Naive thymus-derived CD8-positive, alpha-beta T cell (primary cell): Measurements from ENCODE around the gene ATP6V1D. TPM values are rescaled to one million over a fixed set of nuclear protein-coding genes. Genes with fewer than 3 reads are reported as not detected.

Experiments
- ATAC-seq, 2 donors: fragments of 150-1000 bp; cut with Tn5 transposase in 1 of 2; sonication (Bioruptor Pico), chemical (Tn5 transposase) in 1 of 2; 1 replicate in 1 of 2; 2 replicates in 1 of 2; pipeline ENCODE4 v1.10.0; 2021; ENCODE audit warnings: mild to moderate bottlenecking in 2 of 2, moderate library complexity in 2 of 2
- POLR2A ChIA-PET: fragments of 350-600 bp; sonication (Branson Sonifier 250); formaldehyde crosslinking; loops from one replicate; lab custom pipeline; 2021; ENCODE audit warnings: antibody characterized with exemption; lab: Charles Lee
- DNase-seq, 10 donors: peaks; one replicate each; pipeline versions ENCODE4 v3.0.0 to v3.0.0-alpha.2; 2020 to 2022
- H3K27ac Mint-ChIP-seq, 10 donors: one replicate each; pipeline ENCODE4 v1.8.0; 2020 to 2022; ENCODE audit warnings: mild to moderate bottlenecking in 10 of 10, mixed read lengths in 10 of 10, moderate library complexity in 4 of 10, inconsistent platforms in 1 of 10
- H3K27me3 Mint-ChIP-seq, 5 donors: one replicate each; pipeline ENCODE4 v1.8.0; 2021 to 2022; ENCODE audit warnings: mixed read lengths in 5 of 5
- H3K36me3 Mint-ChIP-seq, 3 donors: one replicate each; pipeline ENCODE4 v1.8.0; 2020 to 2022; ENCODE audit warnings: mixed read lengths in 3 of 3, mild to moderate bottlenecking in 2 of 3, inconsistent platforms in 1 of 3
- H3K4me1 Mint-ChIP-seq, 4 donors: one replicate each; pipeline ENCODE4 v1.8.0; 2021 to 2022; ENCODE audit warnings: mixed read lengths in 4 of 4
- H3K4me3 Mint-ChIP-seq, 10 donors: one replicate each; pipeline ENCODE4 v1.8.0; 2020 to 2022; ENCODE audit warnings: mild to moderate bottlenecking in 10 of 10, mixed read lengths in 10 of 10, moderate library complexity in 6 of 10, inconsistent platforms in 1 of 10
- H3K9me3 Mint-ChIP-seq, 9 donors: one replicate each; pipeline ENCODE4 v1.8.0; 2020 to 2022; ENCODE audit warnings: mixed read lengths in 9 of 9, mild to moderate bottlenecking in 3 of 9, inconsistent platforms in 1 of 9, moderate library complexity in 1 of 9
- polyA plus RNA-seq, 3 donors: library from polyadenylated mRNA; unstranded; fragments of 300-500 nt; fragmentation: Illumina TruSeq; gene quantifications; one replicate each; pipeline ENCODE4 v1.2.3, GENCODE V29; 2021
- total RNA-seq, 8 experiments: library from RNA in 2 of 8; stranded (reverse) in 2 of 8; gene quantifications; one replicate each; pipeline ENCODE4 v1.2.3 and lab custom pipeline; 2021 to 2026

The ATP6V1D gene
- total and polyA plus RNA-seq, 5 experiments from 2014 or later = 20.6 to 44.5 (median 32.8) TPM

DNA sequence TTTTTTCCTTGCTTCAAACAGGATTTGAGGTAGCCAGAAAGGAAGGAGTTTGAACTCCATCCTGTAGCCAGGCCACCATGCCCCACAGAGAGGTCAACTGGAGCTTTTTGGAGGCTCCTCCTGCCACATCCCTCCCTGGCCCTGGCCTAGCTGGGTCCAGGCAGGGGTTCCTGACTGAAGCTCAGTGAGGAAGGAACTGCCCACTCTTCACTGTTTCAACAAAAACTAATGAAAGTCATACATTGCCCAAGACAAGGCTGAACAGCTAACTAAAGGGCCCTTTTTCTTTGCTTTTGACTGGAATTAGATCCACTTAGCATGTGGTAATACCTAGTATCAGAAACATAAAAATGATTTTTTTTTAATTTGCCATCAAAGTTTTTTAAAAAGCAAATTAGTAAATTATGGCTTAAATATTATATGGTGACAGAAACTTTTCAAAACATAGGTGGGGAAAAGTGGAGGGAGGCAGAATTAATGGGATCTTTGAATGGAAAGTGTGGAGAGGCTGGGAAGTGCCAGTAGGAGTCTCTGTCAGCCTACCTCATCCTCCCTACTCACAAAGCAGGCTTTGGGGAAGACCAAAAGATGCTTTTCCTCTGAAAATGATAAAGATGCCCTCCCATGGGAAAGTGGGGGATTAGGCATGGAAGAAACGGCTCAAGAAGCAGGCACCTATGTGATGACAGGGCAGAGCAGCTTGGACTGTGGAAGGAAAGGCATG lies 30.4 kb upstream of the ATP6V1D start:
- DNase-seq (no peak), ATAC-seq (no peak)
- POLR2A ChIA-PET = no interaction called here
- Mint-ChIP-seq H3K27ac (no peak overlapping the region), H3K9me3 (no peaks in the 10 kb centered on the region), H3K4me3 (no peak overlapping the region), H3K27me3 (no peaks in the 10 kb centered on the region), H3K4me1 (peaks cover 0 to 4% (median 1%) of the 10 kb centered on the region in 4 donors), H3K36me3 (peaks cover 0 to 22% (median 3%) of the 10 kb centered on the region in 3 donors)

DNA sequence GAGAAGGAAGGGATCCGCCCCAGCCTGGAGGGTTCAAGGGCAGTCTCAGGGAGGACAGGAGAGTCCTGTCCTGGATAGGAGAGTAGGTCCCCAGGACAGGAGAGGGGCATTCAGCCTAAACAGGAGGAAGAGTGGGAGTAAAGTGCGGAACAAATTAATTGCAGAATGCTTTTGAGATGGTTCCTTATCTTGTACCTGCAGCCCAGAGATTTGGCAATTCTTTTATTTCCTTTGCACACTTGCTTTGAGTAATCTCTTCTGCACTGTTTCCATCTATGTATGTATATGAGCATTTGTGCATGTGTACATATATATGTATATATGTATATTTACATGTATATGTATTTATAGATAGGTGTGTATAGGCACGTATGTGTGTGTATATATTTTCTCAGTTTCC lies 29.7 kb upstream of the ATP6V1D start:
- no peaks in the 10 kb centered on the region for H3K9me3 Mint-ChIP-seq
- DNase-seq (no peak), ATAC-seq (no peak)
- peak overlapping the region in 1 of 10 donors; percentile 65 for H3K27ac Mint-ChIP-seq
- POLR2A ChIA-PET = no interaction called here
- peaks cover 0 to 28% (median 4%) of the 10 kb centered on the region in 3 donors for H3K36me3 Mint-ChIP-seq
- no peaks in the 10 kb centered on the region for H3K27me3 Mint-ChIP-seq
- H3K4me3 Mint-ChIP-seq = no peak overlapping the region
- peaks cover 0 to 4% (median 1%) of the 10 kb centered on the region in 4 donors for H3K4me1 Mint-ChIP-seq

DNA sequence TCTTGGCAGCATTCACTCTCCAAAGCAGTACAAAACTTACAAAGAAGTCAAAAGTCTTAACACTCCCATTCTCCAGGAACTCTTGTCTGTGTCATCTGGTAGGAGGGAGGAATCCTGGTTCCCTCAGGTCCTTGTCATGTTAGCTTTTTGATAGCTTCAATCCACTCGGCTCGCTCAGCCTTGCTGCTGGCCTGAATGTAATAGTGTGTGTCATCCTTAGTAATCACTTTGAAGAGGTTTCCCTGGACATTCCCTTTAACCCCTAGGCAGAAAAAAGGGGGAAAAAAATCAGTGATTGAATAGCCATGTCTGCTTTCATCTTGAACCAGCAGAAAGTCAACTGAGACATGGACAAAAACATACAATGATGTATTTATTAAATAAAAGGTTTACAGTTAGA lies 27.6 kb upstream of the ATP6V1D start:
- no peak overlapping the region for H3K4me3 Mint-ChIP-seq
- no peaks in the 10 kb centered on the region for H3K27me3 Mint-ChIP-seq
- ATAC-seq = no peak
- no peaks in the 10 kb centered on the region for H3K9me3 Mint-ChIP-seq
- H3K4me1 Mint-ChIP-seq = peaks cover 0 to 4% (median 1%) of the 10 kb centered on the region in 4 donors
- POLR2A ChIA-PET = no interaction called here
- H3K36me3 Mint-ChIP-seq = peaks cover 0 to 49% (median 11%) of the 10 kb centered on the region in 3 donors
- no peak overlapping the region for H3K27ac Mint-ChIP-seq
- no peak for DNase-seq

DNA sequence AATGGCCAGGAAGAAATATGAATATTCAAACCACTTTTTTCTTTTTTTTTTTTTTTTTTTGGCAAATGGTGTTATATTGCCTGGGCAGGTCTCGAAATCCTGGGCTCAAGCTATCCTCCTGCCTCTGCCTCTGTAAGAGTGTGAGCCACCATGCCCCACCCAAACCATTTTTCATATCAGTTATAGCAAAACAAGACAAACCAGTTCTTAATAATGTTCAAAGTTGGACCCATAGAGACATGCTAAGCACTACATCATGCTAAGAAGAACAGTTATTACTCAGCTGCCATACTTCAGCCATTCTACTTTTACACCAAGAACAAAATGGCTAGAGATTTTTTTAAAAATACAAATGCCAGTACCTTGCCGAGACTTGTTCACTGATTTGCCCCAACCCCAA lies 26.0 kb upstream of the ATP6V1D start:
- DNase-seq (no peak), ATAC-seq (no peak)
- peak overlapping the region in 1 of 10 donors; percentile 46 for H3K27ac Mint-ChIP-seq
- no peaks in the 10 kb centered on the region for H3K9me3 Mint-ChIP-seq
- H3K27me3 Mint-ChIP-seq = no peaks in the 10 kb centered on the region
- peaks cover 0 to 62% (median 16%) of the 10 kb centered on the region in 3 donors for H3K36me3 Mint-ChIP-seq
- no peak overlapping the region for H3K4me3 Mint-ChIP-seq
- peaks cover 0 to under 1% (median 0%) of the 10 kb centered on the region in 4 donors for H3K4me1 Mint-ChIP-seq
- POLR2A ChIA-PET = interaction anchor here (0.6 to 0.7 kb wide), 2 partner anchors 34 to 45 kb away, joined by 3 to 4 read pairs; no protein-coding TSS in a partner anchor

DNA sequence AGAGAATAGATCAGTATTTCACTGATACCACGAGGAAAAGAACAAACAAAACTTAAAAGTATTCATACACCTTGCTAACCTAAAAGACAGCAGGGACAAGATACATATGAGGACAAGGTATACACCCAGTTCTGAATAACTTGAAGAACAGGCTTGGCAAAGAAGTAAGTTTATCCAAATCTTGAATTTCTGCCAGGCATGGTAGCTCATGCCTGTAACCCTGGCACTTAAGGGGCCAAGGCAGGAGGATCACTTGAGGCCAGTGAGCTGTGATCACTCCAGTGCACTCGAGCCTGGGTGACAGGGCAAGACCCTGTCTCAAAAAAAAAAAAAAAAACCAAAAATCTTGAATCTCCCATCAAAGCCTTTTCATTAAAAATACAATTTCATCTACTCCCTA lies 25.5 kb upstream of the ATP6V1D start:
- peaks cover 0 to 67% (median 16%) of the 10 kb centered on the region in 3 donors for H3K36me3 Mint-ChIP-seq
- no peaks in the 10 kb centered on the region for H3K9me3 Mint-ChIP-seq
- DNase-seq = no peak
- H3K27me3 Mint-ChIP-seq = no peaks in the 10 kb centered on the region
- no peaks in the 10 kb centered on the region for H3K4me1 Mint-ChIP-seq
- no peak for ATAC-seq
- POLR2A ChIA-PET = interaction anchor here (0.6 to 0.7 kb wide), 2 partner anchors 35 to 46 kb away, joined by 3 to 4 read pairs; no protein-coding TSS in a partner anchor
- peak overlapping the region in 2 of 10 donors; percentile 13 to 36 for H3K27ac Mint-ChIP-seq
- H3K4me3 Mint-ChIP-seq = no peak overlapping the region

DNA sequence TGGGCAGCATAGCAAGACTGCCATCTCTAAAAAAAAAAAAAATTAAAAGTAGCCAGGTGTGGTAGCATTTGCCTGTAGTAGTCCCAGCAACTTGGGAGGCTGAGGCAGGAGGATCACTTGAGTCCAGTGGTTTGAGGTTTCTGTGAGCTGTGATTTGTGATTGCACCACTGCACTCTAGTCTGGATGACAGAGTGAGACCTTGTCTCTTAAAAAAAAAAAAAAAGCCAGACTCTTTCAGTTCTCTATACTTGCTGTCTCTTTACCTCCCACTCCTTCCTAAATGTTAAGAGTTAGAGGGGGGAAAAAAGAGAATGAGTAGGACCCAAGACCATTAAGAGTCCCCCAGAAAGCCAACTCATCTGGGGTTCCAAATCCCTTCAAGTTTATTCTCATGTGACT lies 18.3 kb upstream of the ATP6V1D start:
- H3K4me3 Mint-ChIP-seq = no peak overlapping the region
- DNase-seq (no peak), ATAC-seq (no peak)
- H3K9me3 Mint-ChIP-seq = no peaks in the 10 kb centered on the region
- peaks cover 10 to 96% (median 16%) of the 10 kb centered on the region in 3 donors for H3K36me3 Mint-ChIP-seq
- peaks cover 7 to 22% (median 11%) of the 10 kb centered on the region in 4 donors for H3K4me1 Mint-ChIP-seq
- H3K27ac Mint-ChIP-seq = peak overlapping the region in 4 of 10 donors; percentile 3 to 79 (median 26)
- POLR2A ChIA-PET = interaction anchor here (0.7 kb wide), 1 partner anchor 17 kb away, joined by 3 read pairs; no protein-coding TSS in a partner anchor
- H3K27me3 Mint-ChIP-seq = no peaks in the 10 kb centered on the region

DNA sequence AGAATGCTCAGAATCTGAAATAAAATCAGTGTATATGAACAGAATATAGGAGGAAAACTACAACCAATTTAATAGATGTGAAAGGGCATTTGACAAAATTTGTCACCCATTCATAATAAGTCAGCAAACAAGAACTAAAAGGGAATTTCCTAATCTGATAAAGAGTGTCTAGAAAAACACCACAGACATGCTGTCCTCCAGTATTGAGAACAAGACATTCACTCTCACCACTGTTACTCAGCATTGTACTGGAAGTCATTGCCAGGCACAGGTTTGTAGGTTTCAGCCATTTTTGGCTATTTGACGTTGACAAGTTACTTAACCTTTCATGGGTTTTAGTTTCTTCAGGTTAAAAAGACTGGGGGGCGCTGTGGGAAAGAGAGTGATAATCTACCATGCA lies 13.7 kb upstream of the ATP6V1D start:
- Mint-ChIP-seq H3K4me3 (no peak overlapping the region), H3K9me3 (no peaks in the 10 kb centered on the region), H3K27me3 (no peaks in the 10 kb centered on the region), H3K27ac (peak overlapping the region in 7 of 10 donors; percentile 4 to 64 (median 51)), H3K36me3 (peaks cover 6 to 95% (median 10%) of the 10 kb centered on the region in 3 donors), H3K4me1 (peaks cover 10 to 52% (median 34%) of the 10 kb centered on the region in 4 donors)
- no peak for ATAC-seq
- no peak for DNase-seq
- POLR2A ChIA-PET = no interaction called here

DNA sequence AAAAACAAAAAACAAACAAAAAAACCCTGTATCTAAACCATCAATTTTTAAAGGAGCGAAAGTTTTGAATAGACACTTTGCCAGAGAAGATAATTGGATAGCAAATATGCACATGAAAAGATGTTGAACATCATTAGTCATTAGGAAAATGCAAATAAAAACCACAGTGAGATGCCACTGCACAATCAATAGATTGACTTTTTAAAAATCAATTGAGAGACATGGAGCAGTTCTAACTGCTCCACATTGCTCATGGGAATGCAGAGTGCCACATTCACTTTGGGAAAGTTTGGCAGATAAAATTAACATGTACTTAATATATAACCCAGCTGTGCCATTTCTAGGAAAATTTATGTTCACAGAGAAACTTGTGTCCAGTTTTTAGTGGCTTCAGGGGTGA lies 13.2 kb upstream of the ATP6V1D start:
- no peaks in the 10 kb centered on the region for H3K9me3 Mint-ChIP-seq
- POLR2A ChIA-PET = no interaction called here
- DNase-seq (no peak), ATAC-seq (no peak)
- H3K36me3 Mint-ChIP-seq = peaks cover 6 to 95% (median 10%) of the 10 kb centered on the region in 3 donors
- H3K4me3 Mint-ChIP-seq = no peak overlapping the region
- H3K4me1 Mint-ChIP-seq = peaks cover 10 to 56% (median 38%) of the 10 kb centered on the region in 4 donors
- no peaks in the 10 kb centered on the region for H3K27me3 Mint-ChIP-seq
- peak overlapping the region in 9 of 10 donors; percentile 18 to 78 (median 44) for H3K27ac Mint-ChIP-seq

DNA sequence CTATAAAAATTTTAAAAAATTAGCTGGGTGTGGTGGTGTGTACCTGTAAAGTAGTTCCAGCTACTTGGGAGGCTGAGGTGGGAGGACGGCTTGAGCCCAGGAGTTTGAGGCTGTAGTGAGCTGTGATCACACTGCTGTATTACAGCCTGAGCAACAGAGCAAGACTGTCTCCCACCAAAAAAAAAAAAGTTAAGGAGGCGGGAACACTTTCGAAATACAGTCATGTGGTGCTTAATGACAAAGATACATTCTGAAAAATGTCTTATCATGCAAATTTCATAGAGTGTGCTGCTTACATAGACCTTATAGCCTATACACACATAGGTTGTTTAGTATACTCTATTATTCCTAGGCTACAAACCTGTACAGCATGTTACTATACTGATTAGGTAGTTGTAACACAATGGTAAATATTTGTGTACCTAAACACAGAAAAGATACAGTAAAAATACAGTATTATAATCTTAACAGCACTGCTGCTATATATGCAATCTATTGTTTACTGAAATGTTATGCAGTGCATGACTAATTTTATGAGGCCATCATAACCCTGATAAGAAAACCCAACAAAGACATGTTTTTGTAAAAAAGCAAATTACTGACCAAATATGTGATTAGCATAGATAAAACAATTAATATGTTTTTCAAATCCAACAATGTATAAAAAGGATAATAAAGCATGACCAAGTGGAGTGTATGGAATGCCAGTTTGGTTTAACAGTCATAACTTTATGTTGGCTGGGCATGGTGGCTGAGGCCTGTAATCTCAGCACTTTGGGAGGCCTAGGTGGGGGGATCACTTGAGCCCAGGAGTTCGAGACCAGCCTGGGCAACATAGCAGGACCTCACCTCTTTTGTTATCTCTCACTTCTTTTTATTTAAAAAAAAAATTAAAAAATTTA lies 11.9 kb upstream of the ATP6V1D start:
- DNase-seq (no peak), ATAC-seq (no peak)
- Mint-ChIP-seq H3K4me1 (peaks cover 7 to 52% (median 48%) of the 10 kb centered on the region in 4 donors), H3K4me3 (no peak overlapping the region), H3K9me3 (no peaks in the 10 kb centered on the region), H3K27ac (peak overlapping the region in 7 of 10 donors; percentile 16 to 90 (median 58)), H3K27me3 (no peaks in the 10 kb centered on the region), H3K36me3 (peaks cover 0 to 95% (median 10%) of the 10 kb centered on the region in 3 donors)
- POLR2A ChIA-PET = no interaction called here

DNA sequence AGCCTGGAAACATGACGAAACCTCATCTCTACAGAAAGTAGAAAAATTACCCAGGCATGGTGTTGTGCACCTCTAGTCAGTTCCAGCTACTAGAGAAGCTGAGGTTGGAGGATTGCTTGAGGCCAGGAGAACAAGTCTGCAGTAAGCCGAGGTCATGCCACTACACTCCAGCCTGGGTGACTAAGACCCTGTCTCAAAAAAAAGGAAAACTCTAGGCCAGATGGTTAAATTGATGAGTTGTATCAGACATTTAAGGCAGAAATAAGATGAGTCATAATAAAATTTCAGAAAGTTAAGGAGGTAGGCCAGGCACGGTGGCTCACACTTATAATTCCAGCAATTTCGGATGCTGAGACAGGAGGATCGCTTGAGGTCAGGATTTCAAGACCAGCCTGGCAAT lies 11.2 kb upstream of the ATP6V1D start:
- DNase-seq (no peak), ATAC-seq (no peak)
- Mint-ChIP-seq H3K36me3 (peaks cover 0 to 95% (median 12%) of the 10 kb centered on the region in 3 donors), H3K27me3 (no peaks in the 10 kb centered on the region), H3K9me3 (no peaks in the 10 kb centered on the region), H3K4me1 (peaks cover 9 to 55% (median 50%) of the 10 kb centered on the region in 4 donors), H3K27ac (peak overlapping the region in 9 of 10 donors; percentile 16 to 90 (median 53)), H3K4me3 (no peak overlapping the region)
- POLR2A ChIA-PET = no interaction called here

DNA sequence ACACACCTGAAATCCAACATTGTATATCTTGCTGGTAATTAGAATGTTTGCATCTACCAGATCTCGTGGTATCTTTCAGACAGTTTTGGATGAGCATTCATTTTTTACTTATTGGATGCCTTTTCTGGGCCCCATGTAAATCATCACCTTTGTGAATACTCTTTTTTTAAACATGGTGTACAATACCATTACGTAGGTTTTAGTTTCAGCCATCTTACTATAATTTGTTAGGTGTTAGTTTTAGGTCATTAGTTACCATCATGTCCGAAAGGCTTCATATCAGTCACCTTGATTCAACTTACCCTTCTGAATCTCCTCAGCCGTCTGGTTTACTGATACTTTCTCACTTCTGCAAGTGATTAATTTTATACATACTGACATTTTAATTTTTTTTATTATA lies 5.9 kb upstream of the ATP6V1D start:
- Mint-ChIP-seq H3K27ac (no peak overlapping the region), H3K27me3 (no peaks in the 10 kb centered on the region), H3K9me3 (no peaks in the 10 kb centered on the region), H3K4me1 (peaks cover 17 to 72% (median 61%) of the 10 kb centered on the region in 4 donors), H3K36me3 (peaks cover 0 to 77% (median 8%) of the 10 kb centered on the region in 3 donors), H3K4me3 (no peak overlapping the region)
- POLR2A ChIA-PET = no interaction called here
- DNase-seq (no peak), ATAC-seq (no peak)

DNA sequence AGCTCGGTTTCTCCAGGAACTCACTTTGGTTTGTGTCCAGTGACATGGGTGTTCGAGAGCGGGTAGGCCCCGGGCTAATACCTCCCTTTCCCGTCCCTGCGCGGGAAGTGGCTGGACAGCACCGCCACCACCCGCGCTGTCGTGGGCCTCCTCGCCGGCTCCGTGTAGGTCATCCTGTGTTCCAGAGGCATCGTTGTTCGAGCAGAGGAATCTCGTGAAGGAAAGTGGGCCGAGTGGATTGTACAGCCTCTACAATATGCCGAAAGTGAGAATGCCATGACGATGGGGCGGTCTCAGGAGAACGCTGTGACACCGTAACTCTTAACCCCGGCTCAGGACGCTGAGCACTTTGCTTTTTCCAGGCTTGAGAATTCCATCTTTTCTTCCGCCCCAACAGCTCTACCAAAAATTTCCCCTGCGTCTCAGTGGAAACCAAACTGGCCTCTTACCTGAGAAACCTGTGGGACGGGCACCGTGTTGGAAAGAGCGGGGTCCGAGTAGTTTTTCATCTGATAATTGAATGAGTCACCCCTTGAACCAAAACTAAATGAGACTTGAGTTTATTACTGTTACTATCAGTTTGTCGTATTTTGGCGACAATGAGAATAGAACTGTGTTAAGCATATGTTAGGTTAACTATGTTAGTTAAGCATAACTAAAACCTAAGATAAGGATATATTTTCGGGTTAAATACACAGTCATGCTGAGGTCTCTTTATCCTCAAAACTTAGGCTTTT lies 1.0 kb upstream of the ATP6V1D start:
- POLR2A ChIA-PET = interaction anchor here (1.0 to 1.5 kb wide), 4 partner anchors 9 to 240 kb away, joined by 4 to 8 read pairs (median 6); partner anchors contain the start of genes PALS1, PIGH and PLEK2
- DNase-seq (no peak), ATAC-seq (peak; percentile 15 to 21)
- peak overlapping the region; percentile 93 to 100 (median 98) for H3K4me3 Mint-ChIP-seq
- H3K9me3 Mint-ChIP-seq = no peaks in the 10 kb centered on the region
- peaks cover 0 to 35% (median 0%) of the 10 kb centered on the region in 3 donors for H3K36me3 Mint-ChIP-seq
- H3K27me3 Mint-ChIP-seq = peaks cover 0 to 2% (median 0%) of the 10 kb centered on the region in 5 donors
- H3K4me1 Mint-ChIP-seq = peaks cover 18 to 87% (median 77%) of the 10 kb centered on the region in 4 donors
- peak overlapping the region; percentile 97 to 100 (median 98) for H3K27ac Mint-ChIP-seq
